OCI-LY7 (cell line): Measurements from ENCODE around the gene WDR54.

ENCODE experiments used
- CTCF ChIP-seq: fragments of 200-600 bp; sonication (generic); conservative IDR thresholded peaks from 2 replicates; pipeline ENCODE4 v1.5.1; 2014; ENCODE audit warnings: mild to moderate bottlenecking, antibody characterized with exemption, low read length, moderate library complexity, mixed read lengths
- EZH2phosphoT487 ChIP-seq: fragments of 200-600 bp; sonication (generic); IDR thresholded peaks from 2 replicates; pipeline ENCODE4 v1.6.1; 2018; ENCODE audit warnings: low read depth, borderline replicate concordance, mild to moderate bottlenecking, mixed run types, antibody characterized with exemption, low read length, moderate library complexity, mixed read lengths

- TF ChIP-seq CTCF: no peak
- TF ChIP-seq EZH2phosphoT487: no peak
Observed at GRCh38 chr2:74374509-74375205, 46.9 kb upstream of the WDR54 start.
